ENCODE data around the gene DEFB119. TPM values are rescaled to one million over a fixed set of nuclear protein-coding genes. Genes with fewer than 3 reads are reported as not detected.
"Not testable (repeated sequence)": the region's sequence is repeated elsewhere in the genome, so short reads cannot be mapped to it uniquely, and the experiment has no call there.

DEFB119 gene
- total and polyA plus RNA-seq, 9 of the 15 experiments (the other 6 are each of a cell fraction or from before 2014, with no cell fraction given) = not detected

GRCh38 chr20:31430568-31431115 is 40.3 kb upstream of the DEFB119 start (continued):
- TF ChIP-seq, protein P1, sequence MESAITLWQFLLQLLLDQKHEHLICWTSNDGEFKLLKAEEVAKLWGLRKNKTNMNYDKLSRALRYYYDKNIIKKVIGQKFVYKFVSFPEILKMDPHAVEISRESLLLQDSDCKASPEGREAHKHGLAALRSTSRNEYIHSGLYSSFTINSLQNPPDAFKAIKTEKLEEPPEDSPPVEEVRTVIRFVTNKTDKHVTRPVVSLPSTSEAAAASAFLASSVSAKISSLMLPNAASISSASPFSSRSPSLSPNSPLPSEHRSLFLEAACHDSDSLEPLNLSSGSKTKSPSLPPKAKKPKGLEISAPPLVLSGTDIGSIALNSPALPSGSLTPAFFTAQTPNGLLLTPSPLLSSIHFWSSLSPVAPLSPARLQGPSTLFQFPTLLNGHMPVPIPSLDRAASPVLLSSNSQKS (CRISPR knock-in tag; IDR thresholded peaks at IDR 0.05) = no peak

GRCh38 chr20:31427576-31427975 is 37.2 kb upstream of the DEFB119 start:
- H4K20me1 ChIP-seq (replicated peaks; ENCODE audit: control insufficient read depth, insufficient read depth, low read length); H3K27me3 ChIP-seq (ENCODE audit: control insufficient read depth in 2 of 2, insufficient read depth in 2 of 2, low read length in 2 of 2); intact Hi-C loops (cut with micrococcal nuclease); H3K36me3 ChIP-seq (ENCODE audit: control insufficient read depth, insufficient read depth, low read length); POLR2A ChIA-PET; H2AFZ ChIP-seq (ENCODE audit: low read depth, low read length); DNase-seq (ENCODE audit: extremely low read depth in 1 of 4, low spot score in 3 of 4); ATAC-seq; H3K4me2 ChIP-seq (ENCODE audit: insufficient read depth, low read length); H3K79me2 ChIP-seq (ENCODE audit: control insufficient read depth, insufficient read depth, low read length); FAIRE-seq; BruUV-seq (replicated peaks); H3K9ac ChIP-seq (ENCODE audit: insufficient read depth in 1 of 2, low read depth in 2 of 2, low read length in 2 of 2); H3K9me3 ChIP-seq (replicated peaks; ENCODE audit: control insufficient read depth, insufficient read depth, low read depth, low read length); H3K9me1 ChIP-seq (ENCODE audit: control insufficient read depth, insufficient read depth, low read length); H3K27ac ChIP-seq (ENCODE audit: extremely low read depth, low read depth, low read length); H3K4me1 ChIP-seq (replicated peaks in 1 of 2; ENCODE audit: control insufficient read depth in 2 of 2, insufficient read depth in 2 of 2, low read length in 2 of 2); in situ Hi-C loops (cut with MboI); CTCF ChIA-PET (ENCODE audit: low intra/inter-chr PET ratio); H3K4me3 ChIP-seq: not testable (repeated sequence)
- 24% methylated on average over 9 of the region's 31 CpGs for WGBS (ENCODE audit: insufficient coverage, low coverage, missing lambda C conversion rate)

GRCh38 chr20:31426891-31427551 is 36.6 kb upstream of the DEFB119 start:
- H3K4me3 ChIP-seq; CTCF ChIA-PET (ENCODE audit: low intra/inter-chr PET ratio); ATAC-seq; in situ Hi-C loops (cut with MboI); H3K4me1 ChIP-seq (replicated peaks in 1 of 2; ENCODE audit: control insufficient read depth in 2 of 2, insufficient read depth in 2 of 2, low read length in 2 of 2); intact Hi-C loops (cut with micrococcal nuclease); H3K27me3 ChIP-seq (ENCODE audit: control insufficient read depth in 2 of 2, insufficient read depth in 2 of 2, low read length in 2 of 2); DNase-seq (ENCODE audit: extremely low read depth in 1 of 4, low spot score in 3 of 4); H3K4me2 ChIP-seq (ENCODE audit: insufficient read depth, low read length); FAIRE-seq; H2AFZ ChIP-seq (ENCODE audit: low read depth, low read length); H3K9me3 ChIP-seq (replicated peaks; ENCODE audit: control insufficient read depth, insufficient read depth, low read depth, low read length); H3K9ac ChIP-seq (ENCODE audit: insufficient read depth in 1 of 2, low read depth in 2 of 2, low read length in 2 of 2); H3K79me2 ChIP-seq (ENCODE audit: control insufficient read depth, insufficient read depth, low read length); H3K36me3 ChIP-seq (ENCODE audit: control insufficient read depth, insufficient read depth, low read length); BruUV-seq (replicated peaks); H3K27ac ChIP-seq (ENCODE audit: extremely low read depth, low read depth, low read length); H3K9me1 ChIP-seq (ENCODE audit: control insufficient read depth, insufficient read depth, low read length); H4K20me1 ChIP-seq (replicated peaks; ENCODE audit: control insufficient read depth, insufficient read depth, low read length); POLR2A ChIA-PET: not testable (repeated sequence)
- WGBS (ENCODE audit: insufficient coverage, low coverage, missing lambda C conversion rate) = 46% methylated on average over 11 of the region's 48 CpGs
